ENCODE results near the gene BMP2K.
"Not testable (repeated sequence)": the region's sequence is repeated elsewhere in the genome, so short reads cannot be mapped to it uniquely, and the experiment has no call there.

BMP2K gene

GRCh38 chr4:78868712-78869111 lies 92.6 kb downstream of the BMP2K start:
- DNase-seq: not testable (repeated sequence)

GRCh38 chr4:78870056-78870455 lies 93.9 kb downstream of the BMP2K start:
- DNase-seq: no peak

- no peak for DNase-seq
Observed at GRCh38 chr4:78876568-78877320, 100.6 kb downstream of the BMP2K start.

GRCh38 chr4:78878031-78878430 lies 101.9 kb downstream of the BMP2K start:
- DNase-seq: no peak

- DNase-seq: no peak
Observed at GRCh38 chr4:78880874-78881492, 104.8 kb downstream of the BMP2K start.

DNA sequence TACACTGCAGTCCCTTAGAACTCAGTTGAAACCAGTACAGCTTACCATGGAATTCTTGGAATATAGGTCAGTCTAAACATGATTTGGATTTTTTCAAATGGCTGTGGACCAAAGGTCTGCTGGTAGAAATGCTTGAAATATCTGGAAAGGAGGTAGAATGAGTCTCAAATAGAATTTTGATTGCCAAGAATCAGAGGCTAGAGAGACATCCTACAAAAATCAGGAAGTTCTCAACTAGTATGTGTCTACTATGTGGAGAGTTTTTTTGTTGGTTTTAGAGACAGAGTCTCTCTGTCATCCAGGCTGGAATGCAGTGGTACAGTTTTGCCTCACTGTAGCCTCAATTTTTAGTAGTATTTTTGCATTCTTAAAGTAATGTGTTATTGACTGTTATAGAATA lies 109.4 kb downstream of the BMP2K start:
- no peak for DNase-seq

DNA sequence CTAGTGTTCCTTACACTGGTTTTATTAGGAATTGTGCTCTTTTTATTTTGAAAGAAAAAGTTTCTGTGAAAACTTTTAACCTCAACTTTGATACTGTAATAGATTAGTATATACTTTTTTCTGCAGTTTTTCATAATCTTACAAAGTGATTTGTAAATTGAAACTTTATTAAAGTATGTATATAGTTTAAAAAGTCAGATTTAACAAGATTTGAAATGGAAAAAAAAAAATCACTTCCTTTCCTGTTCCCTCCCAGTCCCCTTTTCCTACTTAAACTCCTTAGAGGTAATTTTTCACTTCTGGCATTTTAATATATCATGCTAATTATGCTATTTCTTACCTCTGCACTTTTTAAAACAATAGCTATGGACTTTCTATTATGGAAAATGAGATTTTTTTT lies 113.8 kb downstream of the BMP2K start:
- DNase-seq: no peak

GRCh38 chr4:78899302-78899701 lies 123.2 kb downstream of the BMP2K start:
- no peak for DNase-seq

- DNase-seq: no peak
Observed at GRCh38 chr4:78901882-78902281, 125.7 kb downstream of the BMP2K start.

DNA sequence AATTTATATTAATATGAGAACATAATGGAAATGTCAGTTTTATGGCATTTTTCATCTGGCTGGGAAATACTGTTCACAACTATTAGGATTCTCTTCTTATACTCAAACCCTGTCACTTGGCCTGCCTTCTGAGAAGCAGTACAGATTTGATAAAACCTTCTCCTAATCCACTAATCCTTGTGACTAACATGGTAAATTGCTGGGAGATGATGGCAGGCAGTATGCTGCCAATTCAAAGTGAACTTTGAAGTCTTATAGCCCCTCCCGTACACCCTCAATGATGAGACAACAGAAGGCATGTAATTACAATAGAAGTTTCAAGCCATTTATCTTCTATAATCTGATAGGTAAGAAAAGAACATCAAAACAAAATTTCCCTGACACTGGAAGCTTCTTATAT lies 126.1 kb downstream of the BMP2K start:
- DNase-seq: no peak

- no peak for DNase-seq
Observed at GRCh38 chr4:78904143-78904542, 128.0 kb downstream of the BMP2K start.

- no peak for DNase-seq
Observed at GRCh38 chr4:78907638-78908037, 131.5 kb downstream of the BMP2K start.

DNA sequence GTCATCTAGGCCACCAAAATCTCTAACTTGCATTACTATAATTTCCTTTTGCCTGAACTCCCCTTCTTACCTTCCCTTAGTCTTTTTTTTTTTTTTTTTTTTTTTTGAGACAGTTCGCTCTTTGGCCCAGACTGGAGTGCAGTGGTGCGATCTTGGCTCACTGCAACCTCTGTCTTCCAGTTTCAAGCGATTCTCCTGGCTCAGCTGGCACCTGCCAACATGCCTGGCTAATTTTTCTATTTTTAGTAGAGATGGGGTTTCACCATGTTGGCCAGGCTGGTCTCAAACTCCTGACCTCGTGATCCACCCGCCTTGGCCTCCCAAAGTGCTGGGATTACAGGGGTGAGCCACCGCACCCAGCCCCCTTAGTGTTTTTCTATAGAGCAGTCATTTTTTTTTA lies 132.8 kb downstream of the BMP2K start:
- DNase-seq: not testable (repeated sequence)

GRCh38 chr4:78910612-78911011 lies 134.5 kb downstream of the BMP2K start:
- no peak for DNase-seq

DNA sequence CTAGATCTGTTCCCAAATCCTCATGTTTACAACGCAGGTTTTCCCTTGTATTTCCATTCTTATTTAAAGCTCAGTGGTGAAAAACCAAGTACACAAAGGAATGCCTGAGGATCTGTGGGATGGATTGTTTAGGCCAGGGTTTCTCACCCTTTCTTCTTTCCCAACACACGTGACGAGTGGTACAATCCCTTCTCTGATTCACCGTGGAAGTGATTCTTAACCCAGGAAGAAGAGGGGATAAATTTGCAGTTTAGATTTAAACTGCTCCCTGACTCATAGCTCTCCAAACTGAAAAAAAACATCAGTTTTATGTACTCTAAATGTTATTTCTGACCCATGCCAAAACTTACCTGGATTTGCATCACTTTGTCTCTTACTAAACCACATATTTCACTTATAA lies 146.1 kb downstream of the BMP2K start:
- DNase-seq: no peak

DNA sequence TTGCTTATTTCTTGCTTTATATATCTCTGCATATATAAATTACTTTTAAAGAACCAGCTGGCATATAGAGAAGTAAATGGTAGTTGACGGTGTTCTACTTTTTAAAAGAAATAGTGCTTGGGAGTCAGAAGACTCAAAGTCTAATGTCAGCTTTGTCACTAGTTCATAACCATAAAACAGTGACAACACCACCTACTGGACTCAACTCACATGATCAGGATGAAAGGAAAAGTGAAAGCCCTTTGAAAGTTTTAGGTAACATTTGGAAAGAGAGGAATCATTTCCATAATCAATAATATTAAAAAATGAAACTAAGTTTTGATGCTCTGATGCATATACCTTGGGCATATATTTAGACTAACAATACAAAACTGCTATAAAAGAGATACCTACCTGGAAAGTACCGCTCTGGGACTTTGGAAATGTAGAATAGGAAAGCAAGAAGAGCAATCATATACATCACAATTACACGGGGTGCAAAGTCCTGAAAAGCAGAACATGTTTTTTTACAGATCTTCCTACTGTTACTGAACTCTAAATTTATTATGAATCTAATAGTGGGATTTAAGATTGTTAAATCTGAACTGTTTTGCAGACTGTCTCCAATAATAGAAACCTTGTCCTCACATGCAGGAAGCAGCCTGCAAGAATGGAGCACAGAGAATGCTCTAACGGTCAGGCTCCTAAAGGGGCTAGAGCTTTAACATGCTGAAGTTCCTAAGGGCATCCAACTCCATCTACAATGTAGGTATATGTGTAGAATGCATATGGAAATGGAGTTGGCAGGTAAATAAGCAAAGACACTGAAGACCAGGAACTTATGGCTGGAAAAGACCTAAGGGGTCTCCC lies 147.5 kb downstream of the BMP2K start:
- no peak for DNase-seq

DNA sequence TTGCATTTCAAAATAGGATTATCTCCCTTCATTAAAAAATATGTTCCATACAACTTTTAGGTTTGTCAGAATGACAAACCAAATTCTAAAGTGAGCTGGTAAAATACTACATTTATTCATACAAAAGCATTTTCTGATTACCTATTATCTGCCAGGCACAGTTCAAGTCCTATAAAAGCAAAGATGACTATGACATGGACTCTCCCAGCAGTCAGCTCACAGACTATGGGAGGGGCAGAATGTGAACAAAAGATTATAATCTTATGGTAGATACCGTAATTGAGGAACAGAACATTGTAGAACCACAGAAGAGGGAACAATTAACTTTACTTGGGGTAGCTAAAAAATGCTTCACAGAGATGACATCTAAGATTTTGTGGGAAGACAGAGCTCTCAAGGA lies 150.7 kb downstream of the BMP2K start:
- no peak for DNase-seq

GRCh38 chr4:78928835-78929234 lies 152.7 kb downstream of the BMP2K start:
- DNase-seq: no peak

GRCh38 chr4:78930016-78930629 lies 154.0 kb downstream of the BMP2K start:
- DNase-seq: no peak

GRCh38 chr4:78936989-78937388 lies 160.8 kb downstream of the BMP2K start:
- no peak for DNase-seq

DNA sequence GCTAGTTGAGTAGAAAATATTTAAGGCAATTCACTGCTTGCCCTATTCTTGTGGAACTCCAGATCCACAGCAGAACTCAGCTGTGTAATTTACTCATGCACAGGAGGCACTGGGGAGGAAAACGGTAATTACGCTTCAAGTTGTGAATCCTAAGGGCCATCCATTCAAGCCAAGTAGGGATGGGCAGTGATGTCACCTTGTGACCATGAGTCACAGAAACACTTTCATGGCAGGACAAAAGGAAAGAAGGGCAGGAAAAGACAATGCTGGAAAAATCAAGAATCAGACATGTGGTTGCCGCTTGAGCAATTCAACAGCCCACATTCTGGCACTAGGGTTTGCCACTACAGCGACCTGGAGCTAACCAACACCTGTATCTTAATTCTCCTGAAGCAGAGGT lies 161.7 kb downstream of the BMP2K start:
- no peak for DNase-seq

GRCh38 chr4:78938474-78938867 lies 162.3 kb downstream of the BMP2K start:
- DNase-seq: no peak

- peak; percentile 83 for DNase-seq
Observed at GRCh38 chr4:78938868-78939666, 162.9 kb downstream of the BMP2K start, which contains the start of gene PAQR3. PAQR3 (minus strand) TSS chr4:78939438; CDS start chr4:78939224, 214 bp downstream.

All from GDM1 (cell line).